HL-60 (cell line): ENCODE measurements around the gene PICK1.

Experiments used
- DNase-seq, 2 experiments: peaks; one replicate each; pipeline ENCODE4 v3.0.0-alpha.2; 2010 to 2020; ENCODE audit warnings: low read depth in 1 of 2, low spot score in 1 of 2
- H3K27ac ChIP-seq: fragments of 250-450 bp; sonication (Bioruptor Pico); replicated peaks from 2 replicates; pipeline ENCODE4 v1.5.1; 2020; ENCODE audit warnings: mild to moderate bottlenecking, moderate library complexity
- H3K27me3 ChIP-seq: fragments of 250-450 bp; sonication (Bioruptor Pico); 2 replicates; pipeline ENCODE4 v1.5.1; 2021; ENCODE audit warnings: mild to moderate bottlenecking, moderate library complexity; ENCODE audit not compliant: insufficient read depth, poor library complexity, severe bottlenecking
- H3K4me3 ChIP-seq: replicated peaks from 2 replicates; pipeline ENCODE4 v1.5.1; 2011; ENCODE audit warnings: mild to moderate bottlenecking, control low read depth, low read length; ENCODE audit not compliant: insufficient read depth
- GABPA ChIP-seq: IDR thresholded peaks from 2 replicates; pipeline ENCODE4 v1.6.1; 2012; ENCODE audit warnings: low read depth
- POLR2AphosphoS5 ChIP-seq: IDR thresholded peaks from 2 replicates; pipeline ENCODE4 v1.6.1; 2012; ENCODE audit warnings: low read depth
- SPI1 ChIP-seq: IDR thresholded peaks from 2 replicates; pipeline ENCODE4 v1.6.1; 2012; ENCODE audit warnings: low read depth, mild to moderate bottlenecking, borderline replicate concordance
- TF ChIP-seq, protein P1 (sequence below): IDR thresholded peaks from one replicate; pipeline ENCODE4 v1.5.1; 2011; ENCODE audit warnings: low read length, control low read depth, inconsistent platforms; ENCODE audit not compliant: insufficient read depth
- TF ChIP-seq, protein P2 (sequence below): IDR thresholded peaks from 2 replicates; pipeline ENCODE4 v1.6.1; 2012; ENCODE audit warnings: low read depth; ENCODE audit not compliant: insufficient replicate concordance

Gene PICK1

DNA sequence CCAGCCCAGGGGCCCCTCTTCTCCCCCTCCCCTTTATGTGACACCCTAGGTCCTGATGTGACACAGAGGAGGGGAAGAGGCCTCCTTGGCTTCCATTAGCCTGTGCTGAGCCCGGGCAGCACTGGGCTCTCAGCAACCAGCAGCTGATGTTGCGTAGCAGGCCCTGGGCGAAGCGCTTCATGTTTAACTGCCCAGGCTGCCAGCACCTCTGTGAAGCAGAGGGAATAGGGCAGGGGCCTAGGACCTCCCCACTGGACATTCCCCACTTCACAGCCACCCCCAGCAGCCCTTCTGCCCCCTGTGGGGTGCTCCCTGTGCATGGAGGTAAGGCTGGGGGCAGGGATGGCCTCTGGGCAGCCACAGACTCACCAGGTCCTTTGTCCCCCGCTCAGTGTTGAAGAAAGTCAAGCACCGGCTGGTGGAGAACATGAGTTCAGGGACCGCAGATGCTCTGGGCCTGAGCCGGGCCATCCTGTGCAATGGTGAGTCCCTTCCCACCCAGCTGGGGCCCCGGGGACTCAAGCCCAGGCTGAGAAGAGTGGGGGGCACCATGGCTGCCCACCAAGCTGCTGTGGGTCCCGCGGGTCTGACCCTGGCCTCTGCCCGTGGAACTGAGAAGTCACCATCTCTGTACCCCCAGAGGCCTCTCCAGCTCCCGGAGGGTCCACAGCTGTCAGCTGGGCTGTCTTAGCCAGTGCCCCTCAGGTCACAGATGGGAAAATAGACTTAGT lies 11.6 kb downstream of the PICK1 start:
- no peaks in the 10 kb centered on the region for H3K27me3 ChIP-seq
- DNase-seq, result no peak
- TF ChIP-seq POLR2AphosphoS5, result no peak
- no peak for TF ChIP-seq SPI1
- TF ChIP-seq, protein P1, sequence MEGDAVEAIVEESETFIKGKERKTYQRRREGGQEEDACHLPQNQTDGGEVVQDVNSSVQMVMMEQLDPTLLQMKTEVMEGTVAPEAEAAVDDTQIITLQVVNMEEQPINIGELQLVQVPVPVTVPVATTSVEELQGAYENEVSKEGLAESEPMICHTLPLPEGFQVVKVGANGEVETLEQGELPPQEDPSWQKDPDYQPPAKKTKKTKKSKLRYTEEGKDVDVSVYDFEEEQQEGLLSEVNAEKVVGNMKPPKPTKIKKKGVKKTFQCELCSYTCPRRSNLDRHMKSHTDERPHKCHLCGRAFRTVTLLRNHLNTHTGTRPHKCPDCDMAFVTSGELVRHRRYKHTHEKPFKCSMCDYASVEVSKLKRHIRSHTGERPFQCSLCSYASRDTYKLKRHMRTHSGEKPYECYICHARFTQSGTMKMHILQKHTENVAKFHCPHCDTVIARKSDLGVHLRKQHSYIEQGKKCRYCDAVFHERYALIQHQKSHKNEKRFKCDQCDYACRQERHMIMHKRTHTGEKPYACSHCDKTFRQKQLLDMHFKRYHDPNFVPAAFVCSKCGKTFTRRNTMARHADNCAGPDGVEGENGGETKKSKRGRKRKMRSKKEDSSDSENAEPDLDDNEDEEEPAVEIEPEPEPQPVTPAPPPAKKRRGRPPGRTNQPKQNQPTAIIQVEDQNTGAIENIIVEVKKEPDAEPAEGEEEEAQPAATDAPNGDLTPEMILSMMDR, result no peak
- TF ChIP-seq, protein P2, sequence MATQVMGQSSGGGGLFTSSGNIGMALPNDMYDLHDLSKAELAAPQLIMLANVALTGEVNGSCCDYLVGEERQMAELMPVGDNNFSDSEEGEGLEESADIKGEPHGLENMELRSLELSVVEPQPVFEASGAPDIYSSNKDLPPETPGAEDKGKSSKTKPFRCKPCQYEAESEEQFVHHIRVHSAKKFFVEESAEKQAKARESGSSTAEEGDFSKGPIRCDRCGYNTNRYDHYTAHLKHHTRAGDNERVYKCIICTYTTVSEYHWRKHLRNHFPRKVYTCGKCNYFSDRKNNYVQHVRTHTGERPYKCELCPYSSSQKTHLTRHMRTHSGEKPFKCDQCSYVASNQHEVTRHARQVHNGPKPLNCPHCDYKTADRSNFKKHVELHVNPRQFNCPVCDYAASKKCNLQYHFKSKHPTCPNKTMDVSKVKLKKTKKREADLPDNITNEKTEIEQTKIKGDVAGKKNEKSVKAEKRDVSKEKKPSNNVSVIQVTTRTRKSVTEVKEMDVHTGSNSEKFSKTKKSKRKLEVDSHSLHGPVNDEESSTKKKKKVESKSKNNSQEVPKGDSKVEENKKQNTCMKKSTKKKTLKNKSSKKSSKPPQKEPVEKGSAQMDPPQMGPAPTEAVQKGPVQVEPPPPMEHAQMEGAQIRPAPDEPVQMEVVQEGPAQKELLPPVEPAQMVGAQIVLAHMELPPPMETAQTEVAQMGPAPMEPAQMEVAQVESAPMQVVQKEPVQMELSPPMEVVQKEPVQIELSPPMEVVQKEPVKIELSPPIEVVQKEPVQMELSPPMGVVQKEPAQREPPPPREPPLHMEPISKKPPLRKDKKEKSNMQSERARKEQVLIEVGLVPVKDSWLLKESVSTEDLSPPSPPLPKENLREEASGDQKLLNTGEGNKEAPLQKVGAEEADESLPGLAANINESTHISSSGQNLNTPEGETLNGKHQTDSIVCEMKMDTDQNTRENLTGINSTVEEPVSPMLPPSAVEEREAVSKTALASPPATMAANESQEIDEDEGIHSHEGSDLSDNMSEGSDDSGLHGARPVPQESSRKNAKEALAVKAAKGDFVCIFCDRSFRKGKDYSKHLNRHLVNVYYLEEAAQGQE, result no peak
- no peak for TF ChIP-seq GABPA
- no peak overlapping the region for H3K4me3 ChIP-seq
- no peak overlapping the region for H3K27ac ChIP-seq

DNA sequence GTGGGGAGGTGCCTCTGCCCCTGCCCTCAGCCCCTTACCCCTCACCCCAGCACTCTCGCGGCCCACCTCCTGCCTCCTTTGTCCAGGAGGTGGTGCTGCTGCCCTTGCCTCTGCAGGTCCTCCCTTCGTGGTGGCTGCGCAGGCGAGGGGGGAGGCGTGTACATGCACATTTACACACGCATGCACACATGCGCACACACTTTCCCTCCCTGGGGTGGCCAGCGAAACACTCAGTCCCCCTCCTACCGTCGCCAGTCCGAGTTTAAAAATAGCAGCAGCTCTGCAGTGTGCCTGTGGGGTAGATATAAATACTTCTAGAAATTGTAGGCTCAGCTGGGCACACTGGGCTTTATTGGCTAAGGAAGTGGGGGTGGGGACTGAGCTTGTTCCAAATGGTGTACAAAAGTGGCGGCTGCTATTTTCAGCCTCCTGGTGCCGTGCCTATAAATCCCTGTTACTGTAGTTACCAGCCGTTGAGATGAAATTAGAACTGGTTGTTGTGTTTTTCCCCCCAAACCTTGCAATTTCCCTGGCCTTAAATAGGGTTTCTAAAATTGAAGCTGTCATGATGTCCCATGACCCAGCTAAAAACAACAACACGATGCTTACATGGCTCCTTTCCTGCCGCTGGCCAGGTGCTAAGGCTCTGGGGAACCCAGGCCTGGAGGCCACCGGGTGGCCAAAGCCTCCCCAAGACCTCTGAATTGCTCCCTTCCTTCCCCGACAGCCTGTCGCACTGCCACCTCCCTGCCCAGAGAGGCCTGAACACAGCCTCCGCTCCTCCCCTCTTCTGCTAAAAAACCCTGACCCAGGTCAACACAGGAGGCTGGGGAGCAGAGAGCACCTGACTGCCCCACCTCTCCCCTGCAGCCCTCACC lies 12.4 kb downstream of the PICK1 start:
- Histone ChIP-seq H3K4me3 (no peak overlapping the region), H3K27me3 (no peaks in the 10 kb centered on the region), H3K27ac (no peak overlapping the region)
- TF ChIP-seq POLR2AphosphoS5 (no peak), SPI1 (no peak), GABPA (no peak)
- TF ChIP-seq, protein P2, result no peak
- TF ChIP-seq, protein P1, result no peak
- no peak for DNase-seq

DNA sequence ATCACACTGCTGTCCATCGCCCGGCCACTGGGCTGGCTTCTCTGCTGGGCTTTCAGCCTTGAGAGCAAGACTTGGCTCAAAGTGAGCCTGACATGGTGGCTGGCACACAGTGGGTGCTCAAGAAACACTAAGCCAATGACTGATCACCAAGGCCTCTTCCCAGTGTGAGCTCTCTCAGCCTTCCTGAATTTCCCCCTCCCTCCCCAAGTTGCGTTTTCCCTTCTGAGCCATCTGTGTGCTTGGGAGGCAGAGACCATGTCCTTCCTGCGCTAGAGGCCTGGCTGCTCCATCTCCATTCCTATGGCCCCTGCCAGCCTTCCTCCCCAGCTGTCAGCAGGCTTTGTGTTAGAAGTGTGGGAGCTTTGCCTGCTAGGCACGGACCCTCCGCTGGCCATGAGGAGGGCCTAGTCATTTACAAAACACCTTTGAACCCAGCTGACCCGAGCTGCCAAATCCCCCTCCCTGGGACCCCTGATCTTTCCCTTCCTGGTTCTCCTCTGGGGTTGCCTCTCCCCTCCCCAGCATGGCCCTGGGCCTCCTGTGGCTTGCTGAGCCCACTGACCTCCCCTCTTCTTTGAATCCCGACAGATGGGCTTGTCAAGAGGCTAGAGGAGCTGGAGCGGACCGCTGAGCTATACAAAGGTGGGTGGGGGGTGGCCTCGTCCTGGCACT lies 13.2 kb downstream of the PICK1 start:
- Histone ChIP-seq H3K27me3 (no peaks in the 10 kb centered on the region), H3K4me3 (no peak overlapping the region), H3K27ac (no peak overlapping the region)
- no peak for DNase-seq
- TF ChIP-seq, protein P2, result no peak
- TF ChIP-seq GABPA, result no peak
- no peak for TF ChIP-seq SPI1
- TF ChIP-seq POLR2AphosphoS5, result no peak
- TF ChIP-seq, protein P1, result no peak
